ENCODE data around the gene POU3F1. TPM values are rescaled to one million over a fixed set of nuclear protein-coding genes. Genes with fewer than 3 reads are reported as not detected.

Gene POU3F1
- total RNA-seq, 1 donor, result under 0.01 TPM

DNA sequence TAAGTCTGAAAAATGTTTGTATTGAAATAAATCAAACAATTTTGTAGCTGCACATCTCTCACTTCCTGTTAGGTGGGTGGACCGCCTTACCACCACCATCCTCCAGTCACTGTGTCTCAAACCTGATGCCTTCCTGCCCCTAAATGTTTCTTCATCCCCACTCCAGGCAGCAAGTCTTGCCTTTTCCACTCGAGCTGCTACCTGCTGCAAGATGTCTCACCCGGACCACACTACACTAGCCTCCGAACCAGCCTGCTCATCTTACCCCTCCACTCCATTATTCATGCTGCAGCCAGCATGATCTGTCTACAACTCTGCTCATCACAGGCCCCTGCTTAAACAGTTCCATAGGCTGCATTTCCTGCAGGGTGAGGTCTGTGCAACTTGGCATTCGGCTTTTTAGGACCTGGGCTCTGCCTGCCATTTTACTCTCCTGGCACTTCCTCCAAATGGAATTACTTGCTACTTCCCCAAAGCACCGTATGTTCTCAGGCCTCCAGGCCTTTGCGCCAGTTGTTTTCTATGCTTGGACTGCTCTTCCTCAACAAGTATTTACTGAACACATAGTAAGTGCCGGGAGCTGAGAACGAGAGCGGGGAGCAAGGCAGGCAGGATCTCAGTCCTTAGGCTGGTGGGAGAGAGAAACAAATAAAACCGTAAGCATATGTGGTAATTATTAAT lies 51.6 kb downstream of the POU3F1 start:
- no peak for DNase-seq (ENCODE audit: low read depth)
- H3K4me3 ChIP-seq (ENCODE audit: low read depth, low read length), result no peak overlapping the region
- TF ChIP-seq, protein P1, sequence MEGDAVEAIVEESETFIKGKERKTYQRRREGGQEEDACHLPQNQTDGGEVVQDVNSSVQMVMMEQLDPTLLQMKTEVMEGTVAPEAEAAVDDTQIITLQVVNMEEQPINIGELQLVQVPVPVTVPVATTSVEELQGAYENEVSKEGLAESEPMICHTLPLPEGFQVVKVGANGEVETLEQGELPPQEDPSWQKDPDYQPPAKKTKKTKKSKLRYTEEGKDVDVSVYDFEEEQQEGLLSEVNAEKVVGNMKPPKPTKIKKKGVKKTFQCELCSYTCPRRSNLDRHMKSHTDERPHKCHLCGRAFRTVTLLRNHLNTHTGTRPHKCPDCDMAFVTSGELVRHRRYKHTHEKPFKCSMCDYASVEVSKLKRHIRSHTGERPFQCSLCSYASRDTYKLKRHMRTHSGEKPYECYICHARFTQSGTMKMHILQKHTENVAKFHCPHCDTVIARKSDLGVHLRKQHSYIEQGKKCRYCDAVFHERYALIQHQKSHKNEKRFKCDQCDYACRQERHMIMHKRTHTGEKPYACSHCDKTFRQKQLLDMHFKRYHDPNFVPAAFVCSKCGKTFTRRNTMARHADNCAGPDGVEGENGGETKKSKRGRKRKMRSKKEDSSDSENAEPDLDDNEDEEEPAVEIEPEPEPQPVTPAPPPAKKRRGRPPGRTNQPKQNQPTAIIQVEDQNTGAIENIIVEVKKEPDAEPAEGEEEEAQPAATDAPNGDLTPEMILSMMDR (IDR thresholded peaks at IDR 0.05; ENCODE audit: insufficient read depth, low read depth, low read length), result no peak

Small RNAs within 50 kb of the gene (small RNA-seq; reads per million reads assigned to genes)
- not detected for gene MIR3659

Other genes starting within 250 kb of the POU3F1 start
- gene C1orf122, start 239.0 kb downstream of the POU3F1 start, total RNA-seq, result 13.4 and 17.4 TPM in 2 replicates
- gene YRDC, start 238.6 kb downstream of the POU3F1 start, total RNA-seq, result 11.9 and 15.5 TPM in 2 replicates
- 3.2 and 5.6 TPM in 2 replicates for gene MTF1, start 187.2 kb downstream of the POU3F1 start, total RNA-seq
- gene INPP5B, start 99.7 kb downstream of the POU3F1 start, total RNA-seq, result 31.1 and 35.1 TPM in 2 replicates
- gene SF3A3, start 56.8 kb downstream of the POU3F1 start, total RNA-seq, result 108 and 116 TPM in 2 replicates
- gene FHL3, start 41.3 kb downstream of the POU3F1 start, total RNA-seq, result 25.5 and 33.2 TPM in 2 replicates
- 49.6 and 55.7 TPM in 2 replicates for gene UTP11, start 34.1 kb downstream of the POU3F1 start, total RNA-seq